Stimulated activated CD8-positive, alpha-beta memory T cell treated with anti-CD3 and anti-CD28 coated beads, Interleukin-7, amount 100 ng/mL, for 1 hour (primary cell): ENCODE data around the gene ARSD.

Source experiments
- DNase-seq, 2 donors: peaks; one replicate each; pipeline ENCODE4 v3.0.0-alpha.2; 2020; ENCODE audit warnings: low read depth in 2 of 2

ARSD gene

DNA sequence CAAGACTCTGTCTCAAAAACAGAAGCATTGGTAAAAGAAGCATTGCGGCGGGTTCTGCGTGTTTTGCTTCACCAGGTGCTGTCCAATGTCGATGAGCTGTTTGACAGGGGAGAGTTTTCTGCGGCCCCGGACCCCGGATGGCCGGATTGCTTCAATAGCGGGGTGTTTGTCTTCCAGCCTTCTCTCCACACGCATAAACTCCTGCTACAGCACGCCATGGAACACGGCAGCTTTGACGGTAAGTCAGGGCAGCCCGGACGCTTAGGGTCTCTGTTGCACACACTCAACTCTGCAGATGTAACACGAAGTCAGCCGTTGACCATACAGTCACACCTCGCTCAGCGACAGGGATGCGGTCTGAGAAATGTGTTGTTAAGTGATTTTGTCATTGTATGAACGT, 74.2 kb downstream of the ARSD start:
- DNase-seq, result no peak
